KMS-11 (cell line): ENCODE measurements around the gene CSNK1G3.

Experiments used
- H2AFZ ChIP-seq: fragments of 200-600 bp; sonication (generic); 2 replicates; pipeline ENCODE4 v1.6.1; 2016; ENCODE audit warnings: antibody characterized with exemption, mixed run types, low read depth
- H3K27ac ChIP-seq: fragments of 200-600 bp; sonication (generic); 2 replicates; pipeline ENCODE4 v1.6.1; 2016; ENCODE audit warnings: mild to moderate bottlenecking, mixed run types
- H3K27me3 ChIP-seq: fragments of 200-600 bp; sonication (generic); 2 replicates; pipeline ENCODE4 v1.6.1; 2017; ENCODE audit warnings: mild to moderate bottlenecking, low read depth, mixed run types, moderate library complexity; ENCODE audit not compliant: insufficient read depth
- H3K36me3 ChIP-seq: fragments of 200-600 bp; sonication (generic); 2 replicates; pipeline ENCODE4 v1.6.1; 2017; ENCODE audit warnings: mild to moderate bottlenecking, mixed run types; ENCODE audit not compliant: insufficient read depth
- H3K4me1 ChIP-seq: fragments of 200-600 bp; sonication (generic); 2 replicates; pipeline ENCODE4 v1.6.1; 2016; ENCODE audit warnings: mild to moderate bottlenecking, low read depth, mixed run types; ENCODE audit not compliant: poor library complexity, severe bottlenecking
- H3K4me2 ChIP-seq: fragments of 200-600 bp; sonication (generic); 2 replicates; pipeline ENCODE4 v1.7.0; 2016; ENCODE audit warnings: mild to moderate bottlenecking, mixed run types
- H3K4me3 ChIP-seq: fragments of 200-600 bp; sonication (generic); IDR thresholded peaks from 2 replicates; pipeline ENCODE4 v1.6.1; 2017; ENCODE audit warnings: low read depth, low read length, mixed read lengths; ENCODE audit not compliant: insufficient read depth
- H3K79me2 ChIP-seq: fragments of 200-600 bp; sonication (generic); 2 replicates; pipeline ENCODE4 v1.6.1; 2016; ENCODE audit warnings: low read depth, mixed run types; ENCODE audit not compliant: insufficient read depth
- H3K9ac ChIP-seq: fragments of 200-600 bp; sonication (generic); 2 replicates; pipeline ENCODE4 v1.6.1; 2016; ENCODE audit warnings: mild to moderate bottlenecking, mixed run types
- H4K20me1 ChIP-seq: fragments of 200-600 bp; sonication (generic); 2 replicates; pipeline ENCODE4 v1.6.1; 2016; ENCODE audit warnings: mild to moderate bottlenecking, mixed run types; ENCODE audit not compliant: insufficient read depth
- CTCF ChIP-seq: fragments of 200-600 bp; sonication (generic); conservative IDR thresholded peaks from 2 replicates; pipeline ENCODE4 v1.6.1; 2017; ENCODE audit warnings: low read depth, mild to moderate bottlenecking, antibody characterized with exemption, low read length, moderate library complexity, mixed read lengths

The CSNK1G3 gene

DNA sequence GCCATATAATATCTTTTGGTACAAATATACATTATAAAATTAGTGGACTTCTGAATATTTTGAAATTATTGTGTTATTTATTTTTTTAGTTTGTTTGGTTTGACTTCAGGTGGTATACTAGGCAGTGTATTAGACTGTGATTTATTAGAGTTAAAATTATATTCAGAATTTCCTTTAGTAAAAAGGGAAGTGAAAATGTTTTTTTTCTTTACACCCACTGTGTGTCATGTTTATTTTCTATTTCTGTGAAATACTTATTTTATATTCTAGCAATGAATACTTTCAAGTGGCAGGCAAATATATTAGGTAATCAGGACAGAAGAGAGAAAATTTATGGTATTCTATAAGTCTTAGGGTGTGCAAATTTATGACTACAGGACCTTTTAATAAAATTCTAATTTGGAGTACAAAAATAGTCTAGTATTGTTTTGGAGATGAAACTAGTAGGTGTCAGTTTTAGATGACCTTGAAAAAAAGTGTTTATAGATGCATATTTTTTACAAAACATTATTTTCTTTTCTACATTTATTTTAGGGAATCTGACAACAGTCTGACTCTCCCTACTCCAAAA is 8.8 kb downstream of the CSNK1G3 start:
- no peaks in the 10 kb centered on the region for H3K36me3 ChIP-seq
- H3K9ac ChIP-seq = no peak overlapping the region
- TF ChIP-seq CTCF = no peak
- H3K4me1 ChIP-seq = peaks cover 31% of the 10 kb centered on the region
- H3K27me3 ChIP-seq = no peaks in the 10 kb centered on the region
- no peak overlapping the region for H2AFZ ChIP-seq
- H3K4me2 ChIP-seq = no peak overlapping the region
- H4K20me1 ChIP-seq = no peaks in the 10 kb centered on the region
- no peak overlapping the region for H3K4me3 ChIP-seq
- H3K27ac ChIP-seq = no peak overlapping the region
- peaks cover 47% of the 10 kb centered on the region for H3K79me2 ChIP-seq

- H3K79me2 ChIP-seq = peaks cover 20% of the 10 kb centered on the region; the same call in 1 of the 2 replicates
- no peak for TF ChIP-seq CTCF
- no peak overlapping the region for H3K27ac ChIP-seq
- no peak overlapping the region for H3K4me2 ChIP-seq
- no peak overlapping the region for H3K9ac ChIP-seq
- H4K20me1 ChIP-seq = no peaks in the 10 kb centered on the region; the same call in 1 of the 2 replicates
- H3K4me1 ChIP-seq = peaks cover 30% of the 10 kb centered on the region
- H2AFZ ChIP-seq = no peak overlapping the region
- no peaks in the 10 kb centered on the region for H3K27me3 ChIP-seq
- H3K4me3 ChIP-seq = no peak overlapping the region
- H3K36me3 ChIP-seq = no peaks in the 10 kb centered on the region
Observed at GRCh38 chr5:123524146-123524545, 12.2 kb downstream of the CSNK1G3 start.

DNA sequence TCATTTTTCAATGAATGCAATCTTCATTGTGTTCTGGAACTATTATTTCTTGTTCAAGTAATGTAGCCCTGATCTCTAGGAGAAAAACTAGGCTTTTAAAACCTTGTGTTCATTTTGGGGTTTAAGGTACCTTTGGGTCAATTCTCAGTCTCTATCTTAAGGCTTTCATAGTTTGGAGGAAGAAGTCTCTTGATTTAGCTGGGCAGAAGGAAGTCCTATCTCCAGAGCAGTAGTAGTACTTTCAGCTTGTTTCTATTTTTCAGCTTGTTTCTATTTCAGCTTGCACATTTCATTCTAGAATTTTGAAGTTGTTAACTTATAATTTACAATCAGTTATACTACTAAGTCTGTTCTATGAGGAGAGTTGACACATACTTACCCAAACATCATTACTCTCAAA is 15.2 kb downstream of the CSNK1G3 start:
- Histone ChIP-seq H3K4me3 (no peak overlapping the region), H3K36me3 (no peaks in the 10 kb centered on the region), H3K9ac (no peak overlapping the region), H3K79me2 (peaks cover 23% of the 10 kb centered on the region; the same call in 1 of the 2 replicates), H3K27me3 (no peaks in the 10 kb centered on the region), H4K20me1 (no peaks in the 10 kb centered on the region; the same call in 1 of the 2 replicates), H3K27ac (no peak overlapping the region), H3K4me1 (peaks cover 15% of the 10 kb centered on the region), H2AFZ (no peak overlapping the region), H3K4me2 (no peak overlapping the region)
- no peak for TF ChIP-seq CTCF

- no peak overlapping the region for H2AFZ ChIP-seq
- H3K27me3 ChIP-seq = no peaks in the 10 kb centered on the region
- H3K4me1 ChIP-seq = peaks cover 15% of the 10 kb centered on the region
- no peaks in the 10 kb centered on the region; the same call in 1 of the 2 replicates for H4K20me1 ChIP-seq
- peaks cover 22% of the 10 kb centered on the region; the same call in 1 of the 2 replicates for H3K79me2 ChIP-seq
- H3K4me2 ChIP-seq = no peak overlapping the region
- no peak overlapping the region for H3K9ac ChIP-seq
- no peaks in the 10 kb centered on the region for H3K36me3 ChIP-seq
- TF ChIP-seq CTCF = no peak
- no peak overlapping the region for H3K4me3 ChIP-seq
- no peak overlapping the region for H3K27ac ChIP-seq
Observed at GRCh38 chr5:123528065-123528464, 16.1 kb downstream of the CSNK1G3 start.
